Stimulated activated CD4-positive, alpha-beta T cell treated with anti-CD3 and anti-CD28 coated beads, Interleukin-1b, Interleukin-23, amount 100 ng/mL, for 4 hours (primary cell): ENCODE measurements around the gene BRCA1.
"Not testable (repeated sequence)": the region's sequence is repeated elsewhere in the genome, so short reads cannot be mapped to it uniquely, and the experiment has no call there.

ENCODE experiments used
- DNase-seq, 2 donors: peaks; one replicate each; pipeline ENCODE4 v3.0.0-alpha.2; 2020; ENCODE audit warnings: low read depth in 2 of 2

The BRCA1 gene

GRCh38 chr17:43134774-43135453, 9.8 kb upstream of the BRCA1 start:
- no peak for DNase-seq

DNA sequence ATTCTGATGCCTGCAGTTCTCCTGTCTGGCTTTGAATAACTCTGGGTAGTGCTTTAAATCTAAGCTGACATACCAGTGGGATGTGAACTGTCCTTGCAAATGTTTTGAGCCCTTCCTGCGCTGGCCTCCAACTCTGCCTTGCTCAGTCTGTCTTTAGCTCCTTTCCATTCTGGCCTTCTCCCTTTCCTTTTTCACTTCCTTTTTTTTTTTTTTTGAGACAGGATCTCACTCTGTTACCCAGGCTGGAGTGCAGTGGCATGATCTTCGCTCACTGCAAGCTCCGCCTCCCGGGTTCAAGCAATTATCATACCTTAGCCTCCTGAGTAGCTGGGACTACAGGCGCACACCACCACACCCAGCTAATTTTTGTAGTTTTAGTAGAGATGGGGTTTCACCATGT, 8.3 kb upstream of the BRCA1 start:
- DNase-seq = not testable (repeated sequence)

DNA sequence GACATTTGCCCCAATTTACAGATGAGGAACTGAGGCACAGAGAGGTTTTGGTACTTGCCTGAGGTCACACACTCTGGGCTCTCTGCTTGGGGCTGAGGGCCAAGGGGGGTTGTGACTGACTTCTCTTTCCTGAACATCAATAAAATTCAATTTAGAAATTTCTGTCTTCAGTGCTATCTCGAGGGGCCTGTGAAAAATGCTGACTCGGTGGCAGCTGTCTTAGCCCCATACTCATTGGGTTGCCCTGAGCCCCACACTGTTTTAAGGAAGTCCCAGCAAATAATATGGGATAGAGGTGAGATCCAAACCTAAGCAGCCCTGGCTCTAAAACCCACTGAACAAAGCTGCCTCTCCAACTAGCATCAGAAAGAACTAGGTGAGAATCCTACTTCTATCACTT, 7.0 kb upstream of the BRCA1 start:
- no peak for DNase-seq

- DNase-seq = no peak
Measured at GRCh38 chr17:43129671-43130010, 4.5 kb upstream of the BRCA1 start.

- DNase-seq = not testable (repeated sequence)
Measured at GRCh38 chr17:43127333-43127876, 2.2 kb upstream of the BRCA1 start.

GRCh38 chr17:43126911-43127290, 1.7 kb upstream of the BRCA1 start:
- no peak for DNase-seq

GRCh38 chr17:43125967-43126910, 1.1 kb upstream of the BRCA1 start:
- DNase-seq = no peak

- DNase-seq = no peak
Measured at GRCh38 chr17:43118679-43119615, 6.2 kb downstream of the BRCA1 start.

- DNase-seq = no peak
Measured at GRCh38 chr17:43114151-43114552, 11.0 kb downstream of the BRCA1 start.

DNA sequence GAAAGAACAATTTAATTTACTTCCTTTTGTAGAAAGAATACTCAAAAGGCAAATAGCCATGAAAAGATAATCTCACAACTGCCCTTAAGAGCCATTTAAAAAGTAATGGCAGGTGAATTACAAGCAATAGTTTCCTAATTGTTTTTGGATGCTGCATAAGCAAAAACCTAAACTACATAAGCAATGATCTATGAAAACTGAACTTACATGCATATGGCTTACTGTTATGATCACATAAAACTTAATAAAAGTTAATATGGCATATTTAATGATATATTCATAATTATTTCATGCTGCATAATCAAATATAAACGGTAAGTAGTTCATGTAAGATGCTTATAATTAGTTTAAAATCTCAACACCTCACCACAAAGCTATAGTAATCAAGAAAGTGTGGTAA, 18.6 kb downstream of the BRCA1 start:
- no peak for DNase-seq

DNA sequence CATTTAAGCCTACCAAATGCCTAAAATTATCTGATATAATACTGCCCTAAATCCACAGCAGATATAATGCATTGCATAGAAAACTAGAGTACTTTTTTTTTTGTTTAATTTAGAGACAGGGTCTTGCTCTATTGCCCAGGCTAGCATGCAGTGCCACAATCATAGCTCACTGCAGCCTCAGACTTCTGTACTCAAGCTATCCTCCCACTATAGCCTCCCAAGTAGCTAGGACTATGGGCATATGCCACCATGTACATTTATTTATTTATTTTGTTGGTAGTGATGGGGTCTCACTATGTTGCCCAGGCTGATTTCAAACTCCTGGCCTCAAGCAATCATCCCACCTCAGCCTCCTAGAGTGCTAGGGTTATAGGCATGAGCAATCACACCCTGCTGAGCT, 20.0 kb downstream of the BRCA1 start:
- DNase-seq = no peak

DNA sequence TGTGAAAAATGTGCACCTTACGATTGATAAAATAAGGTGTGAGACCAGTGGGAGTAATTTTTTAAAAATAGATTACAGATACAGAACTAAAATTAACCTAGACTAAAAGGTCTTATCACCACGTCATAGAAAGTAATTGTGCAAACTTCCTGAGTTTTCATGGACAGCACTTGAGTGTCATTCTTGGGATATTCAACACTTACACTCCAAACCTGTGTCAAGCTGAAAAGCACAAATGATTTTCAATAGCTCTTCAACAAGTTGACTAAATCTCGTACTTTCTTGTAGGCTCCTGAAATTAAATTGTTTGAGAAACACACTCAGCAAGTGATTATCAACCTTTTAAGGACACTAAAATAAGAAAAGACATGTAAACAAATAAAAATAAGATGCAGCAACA, 20.5 kb downstream of the BRCA1 start:
- DNase-seq = no peak

- not testable (repeated sequence) for DNase-seq
Measured at GRCh38 chr17:43095364-43095763, 29.8 kb downstream of the BRCA1 start.

DNA sequence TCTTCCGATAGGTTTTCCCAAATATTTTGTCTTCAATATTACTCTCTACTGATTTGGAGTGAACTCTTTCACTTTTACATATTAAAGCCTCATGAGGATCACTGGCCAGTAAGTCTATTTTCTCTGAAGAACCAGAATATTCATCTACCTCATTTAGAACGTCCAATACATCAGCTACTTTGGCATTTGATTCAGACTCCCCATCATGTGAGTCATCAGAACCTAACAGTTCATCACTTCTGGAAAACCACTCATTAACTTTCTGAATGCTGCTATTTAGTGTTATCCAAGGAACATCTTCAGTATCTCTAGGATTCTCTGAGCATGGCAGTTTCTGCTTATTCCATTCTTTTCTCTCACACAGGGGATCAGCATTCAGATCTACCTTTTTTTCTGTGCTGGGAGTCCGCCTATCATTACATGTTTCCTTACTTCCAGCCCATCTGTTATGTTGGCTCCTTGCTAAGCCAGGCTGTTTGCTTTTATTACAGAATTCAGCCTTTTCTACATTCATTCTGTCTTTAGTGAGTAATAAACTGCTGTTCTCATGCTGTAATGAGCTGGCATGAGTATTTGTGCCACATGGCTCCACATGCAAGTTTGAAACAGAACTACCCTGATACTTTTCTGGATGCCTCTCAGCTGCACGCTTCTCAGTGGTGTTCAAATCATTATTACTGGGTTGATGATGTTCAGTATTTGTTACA, 30.9 kb downstream of the BRCA1 start:
- no peak for DNase-seq

- no peak for DNase-seq
Measured at GRCh38 chr17:43092901-43093300, 32.3 kb downstream of the BRCA1 start.

- no peak for DNase-seq
Measured at GRCh38 chr17:43090022-43090421, 35.1 kb downstream of the BRCA1 start.

GRCh38 chr17:43085474-43085873, 39.7 kb downstream of the BRCA1 start:
- no peak for DNase-seq

DNA sequence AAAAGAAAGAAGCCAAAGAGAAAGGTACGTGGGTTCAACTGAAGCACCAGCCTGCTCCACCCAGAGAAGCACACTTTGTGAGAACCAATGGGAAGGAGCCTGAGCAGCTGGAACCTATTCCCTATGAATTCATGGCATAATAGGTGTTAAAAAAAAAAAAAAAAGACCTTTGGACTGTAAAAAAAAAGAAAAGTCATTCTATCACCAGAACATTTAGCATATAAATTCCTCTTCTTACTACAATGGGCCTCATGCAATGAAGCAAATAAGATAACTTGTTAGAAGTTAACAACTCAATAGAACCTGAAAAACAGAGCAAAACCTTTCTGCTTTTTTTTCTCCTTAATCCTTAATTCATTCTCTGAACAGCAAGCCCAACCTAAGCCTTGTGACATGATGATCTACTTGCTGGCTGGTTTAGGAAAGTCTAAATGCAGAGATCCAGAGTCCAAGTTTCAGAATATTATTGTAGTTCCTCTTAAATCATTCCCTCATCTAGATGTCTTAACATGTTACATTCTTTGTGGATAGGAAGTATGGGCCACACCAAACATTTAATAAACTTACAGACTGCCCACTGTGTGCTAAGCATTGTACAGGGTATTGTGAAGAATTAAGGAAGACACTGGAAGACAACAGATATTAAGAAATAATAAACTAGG, 45.4 kb downstream of the BRCA1 start:
- DNase-seq = no peak

GRCh38 chr17:43074869-43075268, 50.3 kb downstream of the BRCA1 start:
- no peak for DNase-seq

GRCh38 chr17:43070872-43071271, 54.3 kb downstream of the BRCA1 start:
- DNase-seq = no peak

GRCh38 chr17:43070257-43070656, 54.9 kb downstream of the BRCA1 start:
- no peak for DNase-seq
